Bronchial epithelial cell (primary cell): ENCODE results near the gene UMODL1. TPM values are rescaled to one million over a fixed set of nuclear protein-coding genes. Genes with fewer than 3 reads are reported as not detected.

ENCODE experiments used
- DNase-seq: peaks from one replicate; pipeline ENCODE4 v3.0.0-alpha.2; 2010; ENCODE audit warnings: low read depth
- FAIRE-seq: peaks from 2 replicates; lab custom pipeline; 2011; peaks lifted over from hg19 to GRCh38; lab: Jason Lieb, UNC
- H3K27me3 ChIP-seq: 2 replicates; pipeline ENCODE4 v1.5.1; 2011; ENCODE audit warnings: low read length; ENCODE audit not compliant: control insufficient read depth, insufficient read depth
- H3K36me3 ChIP-seq: 2 replicates; pipeline ENCODE4 v1.5.1; 2011; ENCODE audit warnings: low read length; ENCODE audit not compliant: control insufficient read depth, insufficient read depth
- H3K4me3 ChIP-seq: 2 replicates; pipeline ENCODE4 v1.5.1; 2011; ENCODE audit warnings: mild to moderate bottlenecking, low read depth, low read length, control low read depth
- total RNA-seq: library from RNA; depleted of rRNA; stranded (reverse); fragments of >200 nt; gene quantifications from 2 replicates; pipeline ENCODE4 v1.2.1, GENCODE V29; 2014
- TF ChIP-seq, protein P1 (sequence below): IDR thresholded peaks from 2 replicates; pipeline ENCODE4 v1.5.1; 2011; ENCODE audit warnings: mild to moderate bottlenecking, moderate library complexity, low read length, control low read depth, inconsistent platforms; ENCODE audit not compliant: insufficient read depth, severe bottlenecking

UMODL1 gene
- total RNA-seq, 1 donor from 2014 or later: not detected

DNA sequence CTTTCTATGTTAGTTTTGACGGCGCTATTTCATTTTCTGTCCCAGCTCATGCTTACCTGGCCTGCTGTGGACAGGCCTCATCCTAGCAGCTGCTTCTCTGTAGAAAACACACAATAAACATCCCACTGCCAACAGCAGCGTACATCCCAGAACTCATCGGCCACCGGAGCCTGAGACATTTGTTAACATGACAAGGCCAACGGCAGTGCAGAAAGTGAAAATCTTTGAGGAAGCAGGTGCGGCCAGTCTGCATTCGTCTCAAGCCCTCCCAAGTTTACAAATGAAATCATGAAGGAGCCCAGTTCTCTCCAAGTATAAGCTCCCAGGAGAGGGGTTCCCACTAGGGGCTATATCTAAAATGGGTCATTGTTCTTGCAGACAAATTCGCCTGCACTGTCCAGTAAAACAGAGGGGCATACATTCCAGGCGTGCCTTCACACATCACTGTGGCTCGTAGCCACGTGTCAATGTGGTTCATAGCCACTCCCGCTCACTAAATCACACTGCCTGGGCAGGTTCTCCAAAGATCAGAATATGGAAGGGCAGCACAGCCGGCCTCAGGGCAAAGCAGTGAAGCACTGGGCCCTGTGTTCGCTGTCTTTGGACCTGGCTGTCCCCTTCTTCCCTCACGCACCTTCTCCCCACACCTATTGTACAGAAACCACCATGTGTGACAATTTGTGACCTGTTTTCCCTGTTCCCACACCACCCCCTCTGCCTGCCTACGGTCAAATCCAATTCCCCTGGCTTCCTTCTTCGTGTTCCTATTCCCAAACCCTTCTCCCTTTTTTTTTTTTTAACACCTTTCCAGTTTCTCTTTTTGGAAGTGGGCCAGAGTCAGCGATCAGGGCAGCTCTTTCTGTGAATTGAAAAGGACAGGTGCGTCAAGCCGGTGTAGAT, 120.8 kb downstream of the UMODL1 start:
- FAIRE-seq (no peak), DNase-seq (peak; percentile 49)
- Histone ChIP-seq H3K36me3 (no peaks in the 10 kb centered on the region), H3K27me3 (no peaks in the 10 kb centered on the region), H3K4me3 (no peak overlapping the region)
- TF ChIP-seq, protein P1, sequence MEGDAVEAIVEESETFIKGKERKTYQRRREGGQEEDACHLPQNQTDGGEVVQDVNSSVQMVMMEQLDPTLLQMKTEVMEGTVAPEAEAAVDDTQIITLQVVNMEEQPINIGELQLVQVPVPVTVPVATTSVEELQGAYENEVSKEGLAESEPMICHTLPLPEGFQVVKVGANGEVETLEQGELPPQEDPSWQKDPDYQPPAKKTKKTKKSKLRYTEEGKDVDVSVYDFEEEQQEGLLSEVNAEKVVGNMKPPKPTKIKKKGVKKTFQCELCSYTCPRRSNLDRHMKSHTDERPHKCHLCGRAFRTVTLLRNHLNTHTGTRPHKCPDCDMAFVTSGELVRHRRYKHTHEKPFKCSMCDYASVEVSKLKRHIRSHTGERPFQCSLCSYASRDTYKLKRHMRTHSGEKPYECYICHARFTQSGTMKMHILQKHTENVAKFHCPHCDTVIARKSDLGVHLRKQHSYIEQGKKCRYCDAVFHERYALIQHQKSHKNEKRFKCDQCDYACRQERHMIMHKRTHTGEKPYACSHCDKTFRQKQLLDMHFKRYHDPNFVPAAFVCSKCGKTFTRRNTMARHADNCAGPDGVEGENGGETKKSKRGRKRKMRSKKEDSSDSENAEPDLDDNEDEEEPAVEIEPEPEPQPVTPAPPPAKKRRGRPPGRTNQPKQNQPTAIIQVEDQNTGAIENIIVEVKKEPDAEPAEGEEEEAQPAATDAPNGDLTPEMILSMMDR: no peak

Other genes starting within 250 kb of the UMODL1 start
- 6.1 and 9.7 TPM in 2 replicates for gene PRDM15, start 192.0 kb upstream of the UMODL1 start, total RNA-seq
- gene C2CD2, start 117.3 kb upstream of the UMODL1 start, total RNA-seq: 6.6 and 16.6 TPM in 2 replicates
- 6.6 and 12.5 TPM in 2 replicates for gene ZBTB21, start 61.0 kb upstream of the UMODL1 start, total RNA-seq
- 132 and 138 TPM in 2 replicates for gene ABCG1, start 147.8 kb downstream of the UMODL1 start, total RNA-seq
- gene TFF3, start 244.1 kb downstream of the UMODL1 start, total RNA-seq: 0.26 and 0.64 TPM in 2 replicates